Endothelial cell of umbilical vein (primary cell): ENCODE data around the gene IGSF23. TPM values are rescaled to one million over a fixed set of nuclear protein-coding genes. Genes with fewer than 3 reads are reported as not detected.

ENCODE experiments used
- BruUV-seq: library from RNA; stranded (reverse); fragments of 400-500 nt; replicated peaks from 2 replicates; lab custom pipeline; 2021; lab: Mats Ljungman, UMichigan
- CTCF ChIA-PET: fragments of 300-600, 350-600 bp; sonication (Branson Sonifier 250); formaldehyde crosslinking; loops from one replicate; lab custom pipeline; 2021; ENCODE audit warnings: antibody characterized with exemption, inconsistent platforms; lab: Charles Lee
- POLR2A ChIA-PET: fragments of 300-600, 350-600 bp; sonication (Branson Sonifier 250); formaldehyde crosslinking; loops from one replicate; lab custom pipeline; 2021; ENCODE audit warnings: antibody characterized with exemption, inconsistent platforms; lab: Charles Lee
- DNase-seq: peaks from one replicate; pipeline ENCODE4 v3.0.0-alpha.2; 2011; ENCODE audit warnings: low read depth, low spot score
- FAIRE-seq: peaks from 2 replicates; lab custom pipeline; 2011; peaks lifted over from hg19 to GRCh38; lab: Jason Lieb, UNC
- H2AFZ ChIP-seq: 2 replicates; pipeline ENCODE4 v1.6.0; 2012; ENCODE audit warnings: low read depth, low read length, control low read depth, inconsistent platforms
- H3K27ac ChIP-seq: 2 replicates; pipeline ENCODE4 v1.5.1; 2011; ENCODE audit warnings: low read depth, mild to moderate bottlenecking, control low read depth, low read length, moderate library complexity; ENCODE audit not compliant: insufficient read depth
- H3K27me3 ChIP-seq, 2 experiments: 2 replicates each; pipeline versions ENCODE4 v1.6.0 to v1.6.1; 2011; ENCODE audit warnings: low read length in 2 of 2, mixed read lengths in 1 of 2; ENCODE audit not compliant: control insufficient read depth in 2 of 2, insufficient read depth in 2 of 2
- H3K36me3 ChIP-seq, 2 experiments: 2 replicates in 1 of 2; 3 replicates in 1 of 2; pipeline ENCODE4 v1.5.1; 2011; ENCODE audit warnings: low read length in 2 of 2, mild to moderate bottlenecking in 1 of 2, moderate library complexity in 1 of 2; ENCODE audit not compliant: control insufficient read depth in 2 of 2, insufficient read depth in 2 of 2; ENCODE audit errors: extremely low read depth in 1 of 2
- H3K4me1 ChIP-seq: 3 replicates; pipeline ENCODE4 v1.5.1; 2011; ENCODE audit warnings: mild to moderate bottlenecking, low read length; ENCODE audit not compliant: control insufficient read depth, insufficient read depth; ENCODE audit errors: extremely low read depth
- H3K4me2 ChIP-seq: 2 replicates; pipeline ENCODE4 v1.6.1; 2011; ENCODE audit warnings: low read length, control low read depth, mixed read lengths; ENCODE audit not compliant: insufficient read depth
- H3K4me3 ChIP-seq, 3 experiments: fragments of 200-600 bp in 1 of 3; sonication (generic), shearing (Covaris generic) in 1 of 3; replicated peaks in 1 of 3; 2 replicates each; pipeline ENCODE4 v1.5.1; 2011 to 2016; ENCODE audit warnings: control low read depth in 3 of 3, low read length in 3 of 3, mild to moderate bottlenecking in 2 of 3, inconsistent platforms in 1 of 3, low read depth in 1 of 3, moderate library complexity in 1 of 3; ENCODE audit not compliant: insufficient read depth in 1 of 3
- H3K79me2 ChIP-seq: 2 replicates; pipeline ENCODE4 v1.6.0; 2012; ENCODE audit warnings: low read length, inconsistent platforms; ENCODE audit not compliant: control insufficient read depth, insufficient read depth
- H3K9ac ChIP-seq: replicated peaks from 2 replicates; pipeline ENCODE3; 2011; ENCODE audit warnings: low read length, control low read depth; ENCODE audit not compliant: insufficient read depth; ENCODE audit errors: extremely low read depth
- H3K9me1 ChIP-seq: replicated peaks from 3 replicates; pipeline ENCODE4 v1.6.0; 2011; ENCODE audit warnings: mild to moderate bottlenecking, low read length; ENCODE audit not compliant: control insufficient read depth, insufficient read depth; ENCODE audit errors: extremely low read depth
- H3K9me3 ChIP-seq: replicated peaks from 2 replicates; pipeline ENCODE4 v1.5.1; 2012; ENCODE audit warnings: low read length, inconsistent platforms; ENCODE audit not compliant: control insufficient read depth, insufficient read depth
- H4K20me1 ChIP-seq: replicated peaks from 2 replicates; pipeline ENCODE3; 2011; ENCODE audit warnings: mild to moderate bottlenecking, low read length; ENCODE audit not compliant: control insufficient read depth, insufficient read depth; ENCODE audit errors: extremely low read depth
- EZH2 ChIP-seq: IDR thresholded peaks from 2 replicates; pipeline ENCODE4 v1.6.1; 2012; ENCODE audit warnings: borderline replicate concordance, low read depth, mild to moderate bottlenecking, moderate library complexity, low read length, inconsistent platforms; ENCODE audit not compliant: severe bottlenecking
- FOS ChIP-seq: IDR thresholded peaks from 2 replicates; pipeline ENCODE4 v1.6.1; 2011; ENCODE audit warnings: mild to moderate bottlenecking, low read length, moderate library complexity, borderline replicate concordance; ENCODE audit not compliant: insufficient read depth
- GATA2 ChIP-seq: IDR thresholded peaks from 2 replicates; pipeline ENCODE4 v1.7.0; 2011; ENCODE audit warnings: low read depth, mild to moderate bottlenecking, moderate library complexity, mixed read lengths, low read length; ENCODE audit not compliant: insufficient read length, insufficient read depth
- JUN ChIP-seq: IDR thresholded peaks from 2 replicates; pipeline ENCODE4 v1.6.1; 2011; ENCODE audit warnings: borderline replicate concordance, low read depth; ENCODE audit not compliant: insufficient read length, insufficient read depth
- MAX ChIP-seq: IDR thresholded peaks from 2 replicates; pipeline ENCODE4 v1.6.1; 2011; ENCODE audit not compliant: insufficient read depth, insufficient read length
- MYC ChIP-seq: IDR thresholded peaks from one replicate; pipeline ENCODE4 v1.6.1; 2011; ENCODE audit warnings: mild to moderate bottlenecking, low read depth, low read length
- POLR2A ChIP-seq: IDR thresholded peaks from 2 replicates; pipeline ENCODE4 v1.6.1; 2012; ENCODE audit warnings: low read depth, mild to moderate bottlenecking, control low read depth, low read length
- POLR2AphosphoS5 ChIP-seq: IDR thresholded peaks from 2 replicates; pipeline ENCODE4 v1.6.1; 2012; ENCODE audit warnings: low read depth, mild to moderate bottlenecking, control low read depth, low read length, moderate library complexity; ENCODE audit not compliant: insufficient read depth
- dilution Hi-C: fragments of 300-500 bp; cut with MboI; formaldehyde crosslinking; loops from one replicate; pipeline ENCODE4 v1.15.0; 2019; ENCODE audit warnings: low sequenced_read_pairs; ENCODE audit not compliant: extremely low pct_ligation_motif_present
- intact Hi-C: fragments of 100-400 bp; cut with micrococcal nuclease; formaldehyde crosslinking; loops from one replicate; pipeline ENCODE4 v1.10.0; 2022
- polyA plus RNA-seq, 4 experiments: library from polyadenylated mRNA; depleted of rRNA in 3 of 4; stranded (reverse) in 3 of 4; unstranded in 1 of 4; fragments of >200 nt; gene quantifications; 2 replicates each; pipeline versions ENCODE4 v1.2.1 to v1.2.3, GENCODE V29; 2011 to 2012; ENCODE audit warnings: missing spikeins in 1 of 4
- total RNA-seq: library from RNA; stranded (reverse); gene quantifications from 2 replicates; pipeline ENCODE4 v1.2.3, GENCODE V29; 2021
- TF ChIP-seq, protein P1 (sequence below), 2 donors: IDR thresholded peaks; 1 replicate in 1 of 2; 2 replicates in 1 of 2; pipeline ENCODE4 v1.5.1; 2011; ENCODE audit warnings: low read length in 2 of 2, mild to moderate bottlenecking in 2 of 2, moderate library complexity in 2 of 2, control low read depth in 1 of 2, inconsistent platforms in 1 of 2, low read depth in 1 of 2; ENCODE audit not compliant: insufficient read depth in 1 of 2; ENCODE audit errors: extremely low read depth in 1 of 2

The IGSF23 gene
- total and polyA plus RNA-seq, 2 donors (not counting 3 experiments of a cell fraction or from before 2014, with no cell fraction given) = 0.73 TPM; not detected in 1

GRCh38 chr19:44576843-44577565, 36.4 kb upstream of the IGSF23 start:
- H3K9ac ChIP-seq = no peak overlapping the region
- H4K20me1 ChIP-seq = no peaks in the 10 kb centered on the region
- H3K27me3 ChIP-seq = no peaks in the 10 kb centered on the region
- BruUV-seq = no TSS peak
- intact Hi-C loops = loop anchor here (1.0 kb wide), 1 partner anchor 80 kb away; no protein-coding TSS in a partner anchor
- no peak overlapping the region for H2AFZ ChIP-seq
- no peaks in the 10 kb centered on the region for H3K79me2 ChIP-seq
- dilution Hi-C loops = no loop called here
- H3K4me1 ChIP-seq = no peaks in the 10 kb centered on the region
- ChIA-PET POLR2A (no interaction called here), CTCF (interaction anchor here (0.7 to 2.9 kb wide), 21 partner anchors 9 to 194 kb away, joined by 3 to 51 read pairs (median 5); partner anchors contain the start of gene PVR)
- DNase-seq (peak; percentile 43), FAIRE-seq (peak; percentile 78)
- no peaks in the 10 kb centered on the region for H3K9me1 ChIP-seq
- H3K9me3 ChIP-seq = no peaks in the 10 kb centered on the region
- H3K27ac ChIP-seq = no peak overlapping the region
- no peak overlapping the region for H3K4me2 ChIP-seq
- no peak overlapping the region for H3K4me3 ChIP-seq
- no peaks in the 10 kb centered on the region for H3K36me3 ChIP-seq
- TF ChIP-seq POLR2AphosphoS5 (no peak), GATA2 (no peak), MYC (no peak), EZH2 (no peak), FOS (no peak), POLR2A (no peak), JUN (no peak), MAX (no peak)
- TF ChIP-seq, protein P1, sequence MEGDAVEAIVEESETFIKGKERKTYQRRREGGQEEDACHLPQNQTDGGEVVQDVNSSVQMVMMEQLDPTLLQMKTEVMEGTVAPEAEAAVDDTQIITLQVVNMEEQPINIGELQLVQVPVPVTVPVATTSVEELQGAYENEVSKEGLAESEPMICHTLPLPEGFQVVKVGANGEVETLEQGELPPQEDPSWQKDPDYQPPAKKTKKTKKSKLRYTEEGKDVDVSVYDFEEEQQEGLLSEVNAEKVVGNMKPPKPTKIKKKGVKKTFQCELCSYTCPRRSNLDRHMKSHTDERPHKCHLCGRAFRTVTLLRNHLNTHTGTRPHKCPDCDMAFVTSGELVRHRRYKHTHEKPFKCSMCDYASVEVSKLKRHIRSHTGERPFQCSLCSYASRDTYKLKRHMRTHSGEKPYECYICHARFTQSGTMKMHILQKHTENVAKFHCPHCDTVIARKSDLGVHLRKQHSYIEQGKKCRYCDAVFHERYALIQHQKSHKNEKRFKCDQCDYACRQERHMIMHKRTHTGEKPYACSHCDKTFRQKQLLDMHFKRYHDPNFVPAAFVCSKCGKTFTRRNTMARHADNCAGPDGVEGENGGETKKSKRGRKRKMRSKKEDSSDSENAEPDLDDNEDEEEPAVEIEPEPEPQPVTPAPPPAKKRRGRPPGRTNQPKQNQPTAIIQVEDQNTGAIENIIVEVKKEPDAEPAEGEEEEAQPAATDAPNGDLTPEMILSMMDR (IDR thresholded peaks at IDR 0.05; ENCODE audit: extremely low read depth in 1 of 2, insufficient read depth in 1 of 2, low read depth in 1 of 2, low read length in 2 of 2) = peak; percentile 38 to 68
